Activated T-cell treated with anti-CD3 and anti-CD28 coated beads, Interleukin-2, amount 50 U/mL, for 1 hour (primary cell): ENCODE data around the gene ABCB8.
"Not testable (repeated sequence)": the region's sequence is repeated elsewhere in the genome, so short reads cannot be mapped to it uniquely, and the experiment has no call there.

Source experiments
- DNase-seq: peaks from one replicate; pipeline ENCODE4 v3.0.0-alpha.2; 2020

Gene ABCB8

GRCh38 chr7:151016505-151016904 lies 11.7 kb upstream of the ABCB8 start:
- DNase-seq: no peak

GRCh38 chr7:151016942-151017341 lies 11.3 kb upstream of the ABCB8 start:
- no peak for DNase-seq

GRCh38 chr7:151017370-151017952 lies 10.8 kb upstream of the ABCB8 start:
- no peak for DNase-seq

- peak; percentile 88 for DNase-seq
Observed at GRCh38 chr7:151017953-151018420, 10.3 kb upstream of the ABCB8 start.

- DNase-seq: peak; percentile 64
Observed at GRCh38 chr7:151018421-151019129, 9.7 kb upstream of the ABCB8 start.

GRCh38 chr7:151019130-151019447 lies 9.2 kb upstream of the ABCB8 start:
- no peak for DNase-seq

- no peak for DNase-seq
Observed at GRCh38 chr7:151020231-151020630, 8.0 kb upstream of the ABCB8 start.

GRCh38 chr7:151023232-151023631 lies 5.0 kb upstream of the ABCB8 start:
- DNase-seq: no peak

GRCh38 chr7:151024435-151025056 lies 3.7 kb upstream of the ABCB8 start, which contains the start of gene ATG9B:
Gene ATG9B, minus strand, starts transcription at chr7:151024494. Its CDS starts 71 bp downstream, at chr7:151024423.
- no peak for DNase-seq

- no peak for DNase-seq
Observed at GRCh38 chr7:151025924-151026671, 2.2 kb upstream of the ABCB8 start.

GRCh38 chr7:151026771-151027727 lies 1.2 kb upstream of the ABCB8 start:
- DNase-seq: not testable (repeated sequence)

GRCh38 chr7:151027728-151028130 lies 521 bp upstream of the ABCB8 start:
- DNase-seq: not testable (repeated sequence)

- DNase-seq: no peak
Observed at GRCh38 chr7:151028948-151029501, 775 bp downstream of the ABCB8 start.

- DNase-seq: no peak
Observed at GRCh38 chr7:151031011-151031410, 2.8 kb downstream of the ABCB8 start.

- no peak for DNase-seq
Observed at GRCh38 chr7:151032936-151033863, 5.0 kb downstream of the ABCB8 start.

- DNase-seq: no peak
Observed at GRCh38 chr7:151033864-151034249, 5.6 kb downstream of the ABCB8 start.

- no peak for DNase-seq
Observed at GRCh38 chr7:151034312-151035025, 6.2 kb downstream of the ABCB8 start.

- DNase-seq: no peak
Observed at GRCh38 chr7:151035026-151035717, 6.9 kb downstream of the ABCB8 start.

GRCh38 chr7:151035902-151036301 lies 7.7 kb downstream of the ABCB8 start:
- DNase-seq: no peak
